Liver (tissue), 9 donors: ENCODE results near the gene DZIP1. TPM values are rescaled to one million over a fixed set of nuclear protein-coding genes. Genes with fewer than 3 reads are reported as not detected.
A peak's percentile ranks its signal among the peaks of the same experiment; 100 is the strongest.

ENCODE experiments used
- DNase-seq: peaks from one replicate; pipeline ENCODE4 v3.0.0-alpha.2; 2017; ENCODE audit warnings: low spot score
- H3K27ac ChIP-seq, 2 donors: one replicate each; pipeline ENCODE4 v1.7.0; 2013; ENCODE audit warnings: inconsistent platforms in 2 of 2, low read length in 2 of 2, control low read depth in 1 of 2, low read depth in 1 of 2, mild to moderate bottlenecking in 1 of 2
- H3K27me3 ChIP-seq, 4 donors: one replicate each; pipeline versions ENCODE4 v1.6.1 to v1.7.0; 2013; ENCODE audit warnings: low read length in 3 of 4, inconsistent platforms in 1 of 4, mild to moderate bottlenecking in 1 of 4, moderate library complexity in 1 of 4; ENCODE audit not compliant: control insufficient read depth in 4 of 4, insufficient read depth in 4 of 4
- H3K36me3 ChIP-seq, 4 donors: one replicate each; pipeline versions ENCODE4 v1.6.1 to v1.7.0; 2013; ENCODE audit warnings: low read length in 3 of 4, mild to moderate bottlenecking in 3 of 4, low read depth in 1 of 4, moderate library complexity in 1 of 4; ENCODE audit not compliant: control insufficient read depth in 4 of 4, insufficient read depth in 3 of 4
- H3K4me1 ChIP-seq, 4 donors: one replicate each; pipeline versions ENCODE4 v1.6.1 to v1.7.0; 2013; ENCODE audit warnings: low read length in 3 of 4, mild to moderate bottlenecking in 3 of 4, moderate library complexity in 1 of 4; ENCODE audit not compliant: control insufficient read depth in 4 of 4, insufficient read depth in 4 of 4
- H3K4me3 ChIP-seq, 3 donors: one replicate each; pipeline versions ENCODE4 v1.6.1 to v1.7.0; 2013; ENCODE audit warnings: low read length in 3 of 3, control low read depth in 1 of 3, low read depth in 1 of 3, mild to moderate bottlenecking in 1 of 3
- H3K9ac ChIP-seq, 2 donors: one replicate each; pipeline ENCODE4 v1.7.0; 2013; ENCODE audit warnings: low read length in 2 of 2, mild to moderate bottlenecking in 2 of 2, moderate library complexity in 2 of 2, control low read depth in 1 of 2, low read depth in 1 of 2
- H3K9me3 ChIP-seq, 4 donors: one replicate each; pipeline versions ENCODE4 v1.6.1 to v1.7.0; 2013; ENCODE audit warnings: low read length in 3 of 4; ENCODE audit not compliant: control insufficient read depth in 4 of 4
- EGR1 ChIP-seq, 2 donors: IDR thresholded peaks; 2 replicates each; pipeline ENCODE4 v1.6.1; 2016 to 2018; ENCODE audit warnings: antibody characterized with exemption in 2 of 2, low read depth in 2 of 2
- FOXA1 ChIP-seq: IDR thresholded peaks from 2 replicates; pipeline ENCODE4 v1.6.1; 2016; ENCODE audit warnings: antibody characterized with exemption
- HNF4A ChIP-seq, 2 donors: conservative IDR thresholded peaks; 2 replicates each; pipeline ENCODE4 v1.6.1; 2016; ENCODE audit warnings: antibody characterized with exemption in 2 of 2, mild to moderate bottlenecking in 2 of 2
- HNF4G ChIP-seq: IDR thresholded peaks from 2 replicates; pipeline ENCODE4 v1.6.1; 2016; ENCODE audit warnings: antibody characterized with exemption
- RAD21 ChIP-seq, 2 donors: IDR thresholded peaks; 2 replicates each; pipeline ENCODE4 v1.6.1; 2016; ENCODE audit warnings: antibody characterized with exemption in 2 of 2, mild to moderate bottlenecking in 2 of 2
- YY1 ChIP-seq: IDR thresholded peaks from 2 replicates; pipeline ENCODE4 v1.6.1; 2016; ENCODE audit warnings: antibody characterized with exemption, mild to moderate bottlenecking
- WGBS: extraction: QIAGEN DNeasy Blood & Tissue Kit; methylation state at CpG from one replicate; pipeline ENCODE4 v1.1.7; 2013; 5-methylcytosine and 5-hydroxymethylcytosine counted together
- polyA plus RNA-seq, 2 donors: library from polyadenylated mRNA; stranded (reverse) in 1 of 2; unstranded in 1 of 2; fragments of 200-250 nt in 1 of 2; fragments of >200 nt in 1 of 2; fragmentation: Nextera tagmentation in 1 of 2; extraction: Ambion mirVana in 1 of 2; gene quantifications; one replicate each; pipeline versions ENCODE4 v1.2.1 to v1.2.3, GENCODE V29; 2013 to 2015
- total RNA-seq, 2 donors: library from RNA; depleted of rRNA; stranded (reverse); fragments of >200 nt; gene quantifications; one replicate each; pipeline ENCODE4 v1.2.3, GENCODE V29; 2014
- TF ChIP-seq, protein P1 (sequence below): IDR thresholded peaks from 2 replicates; pipeline ENCODE4 v1.6.1; 2016; ENCODE audit warnings: antibody characterized with exemption
- TF ChIP-seq, protein P2 (sequence below): IDR thresholded peaks from 2 replicates; pipeline ENCODE4 v1.6.1; 2016; ENCODE audit warnings: antibody characterized with exemption
- TF ChIP-seq, protein P3 (sequence below): fragments of 150-350 bp; IDR thresholded peaks from 2 replicates; pipeline ENCODE4 v1.5.1; 2017; ENCODE audit warnings: improper control_type of control experiment, low read depth, low read length; ENCODE audit not compliant: missing input control
- TF ChIP-seq, protein P4 (sequence below): IDR thresholded peaks from 2 replicates; pipeline ENCODE4 v1.6.1; 2016; ENCODE audit warnings: antibody characterized with exemption, mild to moderate bottlenecking
- TF ChIP-seq, protein P5 (sequence below): IDR thresholded peaks from 2 replicates; pipeline ENCODE4 v1.6.1; 2016; ENCODE audit warnings: antibody characterized with exemption
- donor health status: healthy.
- donor health status: healthy.
- donor health status: healthy.
- donor health status: healthy.
- donor health status: healthy.

Gene DZIP1
- total and polyA plus RNA-seq, 4 donors: 0.46 to 2.0 (median 1.3) TPM

DNA sequence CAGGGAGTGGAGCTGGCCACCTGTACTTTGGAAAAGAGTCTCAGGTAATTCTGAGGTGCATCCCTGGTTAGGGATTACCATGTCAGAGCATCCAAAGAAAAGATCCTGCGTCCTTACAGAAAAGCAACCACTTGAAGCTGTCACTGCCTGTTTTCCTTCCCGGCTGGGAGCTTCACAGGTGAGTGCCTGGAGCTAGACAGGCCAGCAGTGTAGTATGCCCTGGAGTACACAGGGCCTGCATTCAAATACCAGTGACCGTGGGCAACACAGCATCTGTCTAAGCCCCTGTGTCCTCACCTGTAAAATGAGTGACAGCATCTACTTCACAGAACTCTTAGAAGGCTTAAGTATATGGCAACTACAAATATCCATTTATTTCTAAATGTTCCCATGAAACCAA lies 29.0 kb downstream of the DZIP1 start:
- TF ChIP-seq, protein P1, sequence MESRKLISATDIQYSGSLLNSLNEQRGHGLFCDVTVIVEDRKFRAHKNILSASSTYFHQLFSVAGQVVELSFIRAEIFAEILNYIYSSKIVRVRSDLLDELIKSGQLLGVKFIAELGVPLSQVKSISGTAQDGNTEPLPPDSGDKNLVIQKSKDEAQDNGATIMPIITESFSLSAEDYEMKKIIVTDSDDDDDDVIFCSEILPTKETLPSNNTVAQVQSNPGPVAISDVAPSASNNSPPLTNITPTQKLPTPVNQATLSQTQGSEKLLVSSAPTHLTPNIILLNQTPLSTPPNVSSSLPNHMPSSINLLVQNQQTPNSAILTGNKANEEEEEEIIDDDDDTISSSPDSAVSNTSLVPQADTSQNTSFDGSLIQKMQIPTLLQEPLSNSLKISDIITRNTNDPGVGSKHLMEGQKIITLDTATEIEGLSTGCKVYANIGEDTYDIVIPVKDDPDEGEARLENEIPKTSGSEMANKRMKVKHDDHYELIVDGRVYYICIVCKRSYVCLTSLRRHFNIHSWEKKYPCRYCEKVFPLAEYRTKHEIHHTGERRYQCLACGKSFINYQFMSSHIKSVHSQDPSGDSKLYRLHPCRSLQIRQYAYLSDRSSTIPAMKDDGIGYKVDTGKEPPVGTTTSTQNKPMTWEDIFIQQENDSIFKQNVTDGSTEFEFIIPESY: no peak
- TF ChIP-seq, protein P2, sequence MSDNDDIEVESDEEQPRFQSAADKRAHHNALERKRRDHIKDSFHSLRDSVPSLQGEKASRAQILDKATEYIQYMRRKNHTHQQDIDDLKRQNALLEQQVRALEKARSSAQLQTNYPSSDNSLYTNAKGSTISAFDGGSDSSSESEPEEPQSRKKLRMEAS: no peak
- TF ChIP-seq EGR1 (IDR thresholded peaks at IDR 0.05; ENCODE audit: low read depth in 2 of 2): no peak
- TF ChIP-seq, protein P3, sequence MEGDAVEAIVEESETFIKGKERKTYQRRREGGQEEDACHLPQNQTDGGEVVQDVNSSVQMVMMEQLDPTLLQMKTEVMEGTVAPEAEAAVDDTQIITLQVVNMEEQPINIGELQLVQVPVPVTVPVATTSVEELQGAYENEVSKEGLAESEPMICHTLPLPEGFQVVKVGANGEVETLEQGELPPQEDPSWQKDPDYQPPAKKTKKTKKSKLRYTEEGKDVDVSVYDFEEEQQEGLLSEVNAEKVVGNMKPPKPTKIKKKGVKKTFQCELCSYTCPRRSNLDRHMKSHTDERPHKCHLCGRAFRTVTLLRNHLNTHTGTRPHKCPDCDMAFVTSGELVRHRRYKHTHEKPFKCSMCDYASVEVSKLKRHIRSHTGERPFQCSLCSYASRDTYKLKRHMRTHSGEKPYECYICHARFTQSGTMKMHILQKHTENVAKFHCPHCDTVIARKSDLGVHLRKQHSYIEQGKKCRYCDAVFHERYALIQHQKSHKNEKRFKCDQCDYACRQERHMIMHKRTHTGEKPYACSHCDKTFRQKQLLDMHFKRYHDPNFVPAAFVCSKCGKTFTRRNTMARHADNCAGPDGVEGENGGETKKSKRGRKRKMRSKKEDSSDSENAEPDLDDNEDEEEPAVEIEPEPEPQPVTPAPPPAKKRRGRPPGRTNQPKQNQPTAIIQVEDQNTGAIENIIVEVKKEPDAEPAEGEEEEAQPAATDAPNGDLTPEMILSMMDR: no peak
- Histone ChIP-seq H3K27ac (no peak overlapping the region), H3K9me3 (no peaks in the 10 kb centered on the region), H3K4me1 (no peaks in the 10 kb centered on the region), H3K4me3 (no peak overlapping the region), H3K9ac (no peak overlapping the region), H3K36me3 (no peaks in the 10 kb centered on the region), H3K27me3 (no peaks in the 10 kb centered on the region)
- DNase-seq: no peak
- WGBS: 98% methylated on average over 3 of the region's 3 CpGs

DNA sequence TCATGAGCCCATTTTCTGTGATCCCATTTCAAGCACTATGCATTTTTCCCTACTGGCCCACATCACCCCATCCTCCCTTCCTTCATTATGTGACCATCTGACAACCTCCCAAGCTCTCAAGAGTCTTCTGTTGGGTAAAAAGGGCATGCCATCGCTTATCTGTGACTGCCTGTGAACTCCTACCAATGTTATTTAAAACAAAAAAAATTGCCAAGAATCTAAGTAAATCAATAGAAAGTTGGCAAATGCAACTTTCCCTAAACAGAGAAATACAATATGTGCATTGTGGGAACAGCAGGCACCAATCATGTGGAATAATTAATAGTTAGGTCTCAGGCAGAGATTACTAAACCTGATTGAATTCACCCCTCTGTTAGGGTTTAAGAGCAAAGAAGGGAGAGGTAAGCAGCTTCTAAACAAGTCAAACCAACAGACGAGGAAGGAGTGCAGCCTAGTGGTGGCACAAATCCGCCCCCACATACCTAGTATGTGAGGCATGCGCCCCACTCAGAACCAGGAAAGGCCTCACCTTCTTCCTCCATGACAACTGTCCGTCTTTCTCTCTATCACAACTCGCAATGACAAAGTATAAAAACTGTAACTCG lies 29.8 kb downstream of the DZIP1 start:
- DNase-seq: no peak
- no peaks in the 10 kb centered on the region for H3K36me3 ChIP-seq

DNA sequence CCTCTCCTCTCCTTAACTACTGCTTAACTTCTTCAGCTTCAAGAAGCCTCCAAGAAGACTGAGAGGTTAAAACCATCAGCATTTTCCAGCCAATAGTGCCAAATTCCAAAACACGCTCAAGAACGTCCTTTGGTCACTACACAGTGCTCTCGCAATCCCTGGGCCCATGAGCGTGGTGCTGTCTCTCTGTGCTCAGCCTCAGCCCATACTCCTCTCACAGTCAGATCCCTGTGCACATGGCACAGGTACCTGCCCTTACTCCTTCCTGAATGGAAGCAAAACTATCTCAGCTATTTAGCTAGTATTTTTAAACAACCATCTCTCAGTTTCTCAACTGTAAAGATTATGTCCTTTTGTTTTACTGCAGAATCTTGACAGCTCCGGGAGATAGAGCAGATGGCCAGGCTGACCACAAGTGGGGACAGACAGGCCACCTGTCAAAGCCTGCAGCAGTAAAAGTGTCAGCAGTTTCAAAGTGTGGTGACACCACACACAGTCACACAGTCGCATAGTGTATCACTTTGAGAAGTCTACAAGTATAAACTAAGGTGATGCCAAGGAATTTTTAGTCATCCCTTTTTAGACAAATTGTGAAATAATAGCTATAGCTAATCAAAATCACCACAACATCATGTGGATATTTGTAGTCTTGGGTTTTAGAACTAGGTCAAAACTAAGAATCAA lies 35.7 kb downstream of the DZIP1 start:
- Histone ChIP-seq H3K36me3 (no peaks in the 10 kb centered on the region), H3K9me3 (no peaks in the 10 kb centered on the region), H3K4me3 (no peak overlapping the region), H3K9ac (no peak overlapping the region), H3K4me1 (peaks cover 5 to 11% (median 10%) of the 10 kb centered on the region in 4 donors), H3K27ac (no peak overlapping the region), H3K27me3 (no peaks in the 10 kb centered on the region)
- DNase-seq: no peak
- WGBS: 74% methylated on average over 6 of the region's 6 CpGs
- TF ChIP-seq, protein P4, sequence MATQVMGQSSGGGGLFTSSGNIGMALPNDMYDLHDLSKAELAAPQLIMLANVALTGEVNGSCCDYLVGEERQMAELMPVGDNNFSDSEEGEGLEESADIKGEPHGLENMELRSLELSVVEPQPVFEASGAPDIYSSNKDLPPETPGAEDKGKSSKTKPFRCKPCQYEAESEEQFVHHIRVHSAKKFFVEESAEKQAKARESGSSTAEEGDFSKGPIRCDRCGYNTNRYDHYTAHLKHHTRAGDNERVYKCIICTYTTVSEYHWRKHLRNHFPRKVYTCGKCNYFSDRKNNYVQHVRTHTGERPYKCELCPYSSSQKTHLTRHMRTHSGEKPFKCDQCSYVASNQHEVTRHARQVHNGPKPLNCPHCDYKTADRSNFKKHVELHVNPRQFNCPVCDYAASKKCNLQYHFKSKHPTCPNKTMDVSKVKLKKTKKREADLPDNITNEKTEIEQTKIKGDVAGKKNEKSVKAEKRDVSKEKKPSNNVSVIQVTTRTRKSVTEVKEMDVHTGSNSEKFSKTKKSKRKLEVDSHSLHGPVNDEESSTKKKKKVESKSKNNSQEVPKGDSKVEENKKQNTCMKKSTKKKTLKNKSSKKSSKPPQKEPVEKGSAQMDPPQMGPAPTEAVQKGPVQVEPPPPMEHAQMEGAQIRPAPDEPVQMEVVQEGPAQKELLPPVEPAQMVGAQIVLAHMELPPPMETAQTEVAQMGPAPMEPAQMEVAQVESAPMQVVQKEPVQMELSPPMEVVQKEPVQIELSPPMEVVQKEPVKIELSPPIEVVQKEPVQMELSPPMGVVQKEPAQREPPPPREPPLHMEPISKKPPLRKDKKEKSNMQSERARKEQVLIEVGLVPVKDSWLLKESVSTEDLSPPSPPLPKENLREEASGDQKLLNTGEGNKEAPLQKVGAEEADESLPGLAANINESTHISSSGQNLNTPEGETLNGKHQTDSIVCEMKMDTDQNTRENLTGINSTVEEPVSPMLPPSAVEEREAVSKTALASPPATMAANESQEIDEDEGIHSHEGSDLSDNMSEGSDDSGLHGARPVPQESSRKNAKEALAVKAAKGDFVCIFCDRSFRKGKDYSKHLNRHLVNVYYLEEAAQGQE: no peak
- TF ChIP-seq EGR1 (IDR thresholded peaks at IDR 0.05; ENCODE audit: low read depth in 2 of 2) (no peak), YY1 (no peak), HNF4A (conservative IDR thresholded peaks at IDR 0.05) (no peak), FOXA1 (no peak), HNF4G (no peak)
- TF ChIP-seq, protein P1: no peak
- TF ChIP-seq, protein P2: no peak
- TF ChIP-seq, protein P5, sequence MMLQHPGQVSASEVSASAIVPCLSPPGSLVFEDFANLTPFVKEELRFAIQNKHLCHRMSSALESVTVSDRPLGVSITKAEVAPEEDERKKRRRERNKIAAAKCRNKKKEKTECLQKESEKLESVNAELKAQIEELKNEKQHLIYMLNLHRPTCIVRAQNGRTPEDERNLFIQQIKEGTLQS: no peak

More for the DNA sequence above, 29.8 kb downstream of the DZIP1 start:
- peak; percentile 30 to 46 for TF ChIP-seq RAD21 (IDR thresholded peaks at IDR 0.05)
- TF ChIP-seq, protein P1: no peak
- no peak overlapping the region for H3K4me3 ChIP-seq
- H3K27ac ChIP-seq: no peak overlapping the region
- 84% methylated on average over 7 of the region's 7 CpGs for WGBS
- H3K9ac ChIP-seq: no peak overlapping the region
- no peaks in the 10 kb centered on the region for H3K27me3 ChIP-seq
- H3K9me3 ChIP-seq: no peaks in the 10 kb centered on the region
- no peaks in the 10 kb centered on the region for H3K4me1 ChIP-seq
